Liver (tissue), 3 donors: Measurements from ENCODE around the gene CDK8.

ENCODE experiments used
- ATF3 ChIP-seq: IDR thresholded peaks from 2 replicates; pipeline ENCODE4 v1.6.1; 2016; ENCODE audit warnings: antibody characterized with exemption
- CTCF ChIP-seq: fragments of 150-350 bp; IDR thresholded peaks from 2 replicates; pipeline ENCODE4 v1.5.1; 2017; ENCODE audit warnings: improper control_type of control experiment, low read depth, low read length; ENCODE audit not compliant: missing input control
- GABPA ChIP-seq, 2 donors: IDR thresholded peaks in 1 of 2; conservative IDR thresholded peaks in 1 of 2; 2 replicates each; pipeline ENCODE4 v1.6.1; 2016; ENCODE audit warnings: antibody characterized with exemption in 2 of 2, mild to moderate bottlenecking in 1 of 2, moderate library complexity in 1 of 2
- RAD21 ChIP-seq, 2 donors: IDR thresholded peaks; 2 replicates each; pipeline ENCODE4 v1.6.1; 2016; ENCODE audit warnings: antibody characterized with exemption in 2 of 2, mild to moderate bottlenecking in 2 of 2
- SP1 ChIP-seq: IDR thresholded peaks from 2 replicates; pipeline ENCODE4 v1.6.1; 2018; ENCODE audit warnings: antibody characterized with exemption, mild to moderate bottlenecking
- ZBTB33 ChIP-seq: IDR thresholded peaks from 2 replicates; pipeline ENCODE4 v1.6.1; 2016; ENCODE audit warnings: antibody characterized with exemption
- donor health status: healthy.
- donor health status: healthy.

- TF ChIP-seq CTCF (no peak), RAD21 (IDR thresholded peaks at IDR 0.05) (no peak), ZBTB33 (no peak), GABPA (IDR thresholded peaks at IDR 0.05 in 1 of 2, conservative IDR thresholded peaks at IDR 0.05 in 1 of 2) (no peak), SP1 (no peak), ATF3 (no peak)
Measured at GRCh38 chr13:26216042-26216441, 37.9 kb upstream of the CDK8 start.
